Effector CD4-positive, alpha-beta T cell (primary cell): Measurements from ENCODE around the gene STAMBPL1.

Experiments used
- DNase-seq: peaks from one replicate; pipeline ENCODE4 v3.0.0-alpha.2; 2020

STAMBPL1 gene

GRCh38 chr10:88896372-88896993 lies 16.4 kb downstream of the STAMBPL1 start:
- DNase-seq, result no peak

GRCh38 chr10:88896994-88897853 lies 17.2 kb downstream of the STAMBPL1 start:
- DNase-seq, result no peak

GRCh38 chr10:88898727-88899126 lies 18.7 kb downstream of the STAMBPL1 start:
- no peak for DNase-seq

GRCh38 chr10:88899886-88900285 lies 19.8 kb downstream of the STAMBPL1 start:
- no peak for DNase-seq

GRCh38 chr10:88901206-88901983 lies 21.4 kb downstream of the STAMBPL1 start:
- no peak for DNase-seq

- DNase-seq, result no peak
Observed at GRCh38 chr10:88901984-88902789, 22.1 kb downstream of the STAMBPL1 start.

- no peak for DNase-seq
Observed at GRCh38 chr10:88903715-88904114, 23.7 kb downstream of the STAMBPL1 start.

GRCh38 chr10:88906921-88907320 lies 26.9 kb downstream of the STAMBPL1 start:
- DNase-seq, result no peak

GRCh38 chr10:88908194-88908593 lies 28.1 kb downstream of the STAMBPL1 start:
- no peak for DNase-seq

GRCh38 chr10:88911116-88911515 lies 31.1 kb downstream of the STAMBPL1 start:
- no peak for DNase-seq

GRCh38 chr10:88911851-88912250 lies 31.8 kb downstream of the STAMBPL1 start:
- no peak for DNase-seq

- no peak for DNase-seq
Observed at GRCh38 chr10:88913127-88913526, 33.1 kb downstream of the STAMBPL1 start.

GRCh38 chr10:88913788-88914187 lies 33.7 kb downstream of the STAMBPL1 start:
- DNase-seq, result no peak

- no peak for DNase-seq
Observed at GRCh38 chr10:88915781-88916180, 35.7 kb downstream of the STAMBPL1 start.

GRCh38 chr10:88916231-88916630 lies 36.2 kb downstream of the STAMBPL1 start:
- DNase-seq, result no peak

GRCh38 chr10:88916986-88917385 lies 36.9 kb downstream of the STAMBPL1 start:
- DNase-seq, result no peak

- no peak for DNase-seq
Observed at GRCh38 chr10:88918191-88918905, 38.3 kb downstream of the STAMBPL1 start.

GRCh38 chr10:88919041-88919440 lies 39.0 kb downstream of the STAMBPL1 start:
- DNase-seq, result no peak

GRCh38 chr10:88920198-88920597 lies 40.2 kb downstream of the STAMBPL1 start:
- DNase-seq, result no peak

- no peak for DNase-seq
Observed at GRCh38 chr10:88920986-88921593, 41.0 kb downstream of the STAMBPL1 start.

- no peak for DNase-seq
Observed at GRCh38 chr10:88922041-88922440, 42.0 kb downstream of the STAMBPL1 start.

- DNase-seq, result no peak
Observed at GRCh38 chr10:88923520-88923919, 43.5 kb downstream of the STAMBPL1 start.
